ENCODE measurements around the gene GH2. TPM values are rescaled to one million over a fixed set of nuclear protein-coding genes. Genes with fewer than 3 reads are reported as not detected.
"Not testable (repeated sequence)": the region's sequence is repeated elsewhere in the genome, so short reads cannot be mapped to it uniquely, and the experiment has no call there.

GH2 gene
- total RNA-seq, 1 donor from 2014 or later, result not detected

DNA sequence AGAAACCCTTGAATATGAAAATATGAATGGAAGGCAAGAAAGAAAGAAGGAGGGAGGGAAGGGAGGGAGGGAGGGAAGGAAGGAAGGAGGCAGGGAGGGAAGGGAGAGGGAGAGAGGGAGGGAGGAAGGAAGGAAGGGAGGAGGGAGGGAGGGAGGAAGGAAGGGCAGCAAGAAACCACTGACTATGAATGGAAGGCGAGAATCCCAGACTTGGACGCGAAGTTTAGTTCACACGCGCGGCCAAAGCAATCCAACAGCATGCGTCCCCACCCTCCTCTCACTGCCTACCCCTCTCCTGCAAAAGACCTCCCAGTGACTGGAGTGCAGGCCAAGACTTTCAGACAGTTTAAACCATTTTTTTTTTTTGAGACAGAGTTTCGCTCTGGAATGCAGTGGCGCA is 31.3 kb downstream of the GH2 start:
- DNase-seq (no peak), ATAC-seq (ENCODE audit: poor library complexity) (no peak)
- intact Hi-C loops (cut with DNase I), result no loop called here

DNA sequence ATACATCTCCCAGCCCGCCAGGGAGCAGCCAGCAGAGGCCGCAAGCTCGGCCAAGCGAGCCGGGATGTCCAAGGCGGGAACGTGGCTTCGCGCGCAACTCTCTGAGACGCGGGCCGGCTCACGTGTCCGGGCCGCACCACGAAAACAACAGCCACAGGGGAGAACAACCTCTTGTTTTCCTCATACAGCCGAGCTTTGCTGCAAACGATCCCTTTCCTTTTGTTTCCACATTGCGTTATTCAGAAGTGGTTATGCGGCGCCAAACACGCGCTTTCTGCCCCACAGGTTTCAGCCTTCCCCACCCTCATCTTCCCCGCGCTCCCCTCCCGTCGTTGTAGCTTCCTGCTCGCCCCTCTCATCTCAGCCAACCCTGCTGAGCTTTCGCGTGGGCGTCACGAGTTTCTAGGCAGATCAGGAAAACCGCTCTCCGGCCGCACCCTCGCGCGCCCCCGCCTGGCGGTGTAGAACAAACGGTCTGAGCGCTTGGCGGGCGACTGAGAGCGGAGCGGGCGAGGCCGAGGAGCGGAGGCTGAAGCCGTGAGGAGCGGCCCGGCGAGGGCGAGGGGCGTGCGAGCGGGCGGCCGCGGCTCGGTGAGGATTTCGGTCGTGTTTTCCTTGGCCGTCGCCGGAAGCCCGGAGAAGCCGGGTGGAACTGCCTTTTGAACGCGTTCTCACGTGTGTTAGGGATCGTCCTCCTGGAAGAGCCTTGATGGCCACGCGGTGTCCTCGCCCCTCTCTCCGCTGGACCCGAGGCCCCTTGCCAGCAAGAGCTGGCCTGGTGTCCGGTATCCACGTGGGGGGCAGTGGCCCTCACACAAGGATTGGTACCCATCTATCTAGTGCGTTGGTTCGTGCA is 32.7 kb downstream of the GH2 start:
- DNase-seq, result peak; percentile 96
- intact Hi-C loops (cut with DNase I), result no loop called here
- peak; percentile 97 for ATAC-seq (ENCODE audit: poor library complexity)

DNA sequence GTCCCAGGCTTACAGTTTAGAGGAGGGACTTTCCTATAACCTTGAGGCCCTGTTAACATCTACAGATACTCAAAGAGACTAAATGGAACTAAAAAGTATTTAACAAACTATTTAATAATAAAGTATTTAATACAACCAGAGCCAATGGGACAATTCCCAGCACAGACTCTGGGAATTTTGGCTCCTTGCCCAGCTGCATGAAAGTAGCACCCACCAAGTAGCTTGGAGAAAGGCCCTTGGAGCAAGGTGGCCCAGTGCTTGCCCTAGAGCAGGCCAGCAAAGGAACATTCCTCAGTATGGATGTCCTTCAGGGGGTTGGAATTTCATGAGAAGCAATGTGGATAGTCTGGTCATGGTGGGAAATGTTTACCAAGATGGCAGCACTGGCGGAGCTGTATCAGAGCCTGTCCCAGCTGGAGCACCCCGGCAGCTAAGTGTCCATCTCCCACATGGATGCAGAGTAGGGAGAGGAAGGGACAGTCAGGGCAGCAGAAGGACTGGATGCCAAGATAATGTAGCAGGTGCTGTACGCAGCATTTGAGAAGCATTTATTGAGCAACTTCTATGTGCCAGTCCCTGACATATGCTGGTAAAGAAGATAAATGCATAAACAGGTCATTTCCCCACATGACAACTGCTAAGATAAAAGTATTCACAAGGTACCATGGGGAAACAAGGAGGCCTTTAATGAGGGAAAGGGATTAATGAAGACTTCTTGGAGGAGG is 34.1 kb downstream of the GH2 start:
- DNase-seq (no peak), ATAC-seq (ENCODE audit: poor library complexity) (no peak)
- intact Hi-C loops (cut with DNase I), result no loop called here

DNA sequence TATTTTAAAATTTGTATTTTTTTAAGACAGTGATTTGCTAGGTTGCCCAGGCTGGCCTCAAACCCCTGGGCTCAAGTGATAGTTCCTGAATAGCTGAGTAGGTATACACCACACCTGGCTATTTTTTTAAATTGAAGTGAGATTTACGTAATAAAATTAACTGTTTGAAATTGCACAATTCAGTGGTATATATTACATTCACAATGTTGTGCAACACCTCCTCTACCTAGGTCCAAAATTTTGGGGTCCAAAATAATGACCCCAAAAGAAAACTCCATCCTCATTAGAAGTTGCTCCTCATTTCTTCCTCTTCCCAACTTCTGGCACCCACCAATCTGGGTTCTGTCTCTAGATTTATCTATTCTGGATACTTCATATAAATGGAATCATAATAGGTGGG is 36.2 kb downstream of the GH2 start:
- intact Hi-C loops (cut with DNase I), result no loop called here
- ATAC-seq (ENCODE audit: poor library complexity) (no peak), DNase-seq (no peak)

DNA sequence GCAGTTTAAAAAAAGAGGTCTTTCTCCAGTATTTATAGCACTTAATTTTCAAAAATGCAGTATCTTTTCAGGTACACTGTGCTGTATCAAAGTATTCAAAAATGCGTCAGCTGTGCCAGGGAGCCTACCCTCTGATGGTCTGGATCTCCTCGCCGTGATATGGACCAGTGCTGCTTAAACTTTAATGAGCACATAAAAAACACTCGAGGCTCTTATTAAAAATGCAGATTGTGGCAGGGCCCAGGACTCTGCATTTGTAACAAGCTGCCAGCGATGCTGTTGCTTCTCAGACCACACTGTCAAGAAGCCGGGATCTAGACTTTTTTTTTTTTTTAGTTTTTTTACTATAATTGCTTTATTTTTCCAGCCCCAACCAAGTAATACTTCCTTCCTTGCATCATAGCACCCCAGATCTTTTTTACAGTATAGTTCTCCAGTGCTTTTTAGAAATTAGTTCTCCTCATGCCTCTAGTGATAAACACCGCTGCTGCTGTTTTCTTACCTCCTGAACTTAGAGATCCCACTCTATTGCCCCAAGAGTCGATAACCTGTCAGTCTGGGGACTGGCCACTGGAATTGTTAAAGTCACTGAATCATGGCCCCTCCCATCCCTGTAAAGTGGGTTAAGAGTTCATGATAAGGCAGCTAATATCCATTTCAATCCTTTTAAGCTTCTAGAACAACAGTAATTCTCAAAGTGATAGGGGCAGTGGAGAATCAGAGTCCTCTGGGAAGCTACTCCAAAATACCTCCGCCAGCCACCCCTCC is 37.6 kb downstream of the GH2 start:
- ATAC-seq (ENCODE audit: poor library complexity) (no peak), DNase-seq (no peak)
- intact Hi-C loops (cut with DNase I), result no loop called here

DNA sequence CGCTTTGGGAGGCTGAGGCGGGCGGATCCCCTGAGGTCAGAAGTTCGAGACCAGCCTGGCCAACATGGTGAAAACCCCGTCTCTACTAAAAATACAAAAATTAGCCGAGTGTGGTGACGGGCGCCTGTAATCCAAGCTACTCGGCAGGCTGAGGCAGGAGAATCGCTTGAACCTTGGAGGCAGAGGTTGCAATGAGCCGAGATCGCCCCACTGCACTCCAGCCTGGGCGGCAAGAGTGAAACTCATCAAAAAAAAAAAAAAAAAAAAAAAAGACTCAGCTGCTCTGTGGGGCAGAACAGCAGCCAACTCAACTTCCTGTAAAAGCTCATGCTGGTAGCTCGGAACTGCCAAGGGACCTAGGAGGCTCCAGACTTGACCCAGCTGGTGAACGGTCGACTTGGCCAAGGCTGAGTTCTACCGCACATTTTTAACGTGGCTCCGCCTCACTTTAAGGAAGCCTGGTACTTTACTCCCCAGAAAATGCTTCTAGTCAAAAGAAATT is 38.3 kb downstream of the GH2 start:
- intact Hi-C loops (cut with DNase I), result not testable (repeated sequence)
- peak; percentile 10 for ATAC-seq (ENCODE audit: poor library complexity)
- peak; percentile 76 for DNase-seq

DNA sequence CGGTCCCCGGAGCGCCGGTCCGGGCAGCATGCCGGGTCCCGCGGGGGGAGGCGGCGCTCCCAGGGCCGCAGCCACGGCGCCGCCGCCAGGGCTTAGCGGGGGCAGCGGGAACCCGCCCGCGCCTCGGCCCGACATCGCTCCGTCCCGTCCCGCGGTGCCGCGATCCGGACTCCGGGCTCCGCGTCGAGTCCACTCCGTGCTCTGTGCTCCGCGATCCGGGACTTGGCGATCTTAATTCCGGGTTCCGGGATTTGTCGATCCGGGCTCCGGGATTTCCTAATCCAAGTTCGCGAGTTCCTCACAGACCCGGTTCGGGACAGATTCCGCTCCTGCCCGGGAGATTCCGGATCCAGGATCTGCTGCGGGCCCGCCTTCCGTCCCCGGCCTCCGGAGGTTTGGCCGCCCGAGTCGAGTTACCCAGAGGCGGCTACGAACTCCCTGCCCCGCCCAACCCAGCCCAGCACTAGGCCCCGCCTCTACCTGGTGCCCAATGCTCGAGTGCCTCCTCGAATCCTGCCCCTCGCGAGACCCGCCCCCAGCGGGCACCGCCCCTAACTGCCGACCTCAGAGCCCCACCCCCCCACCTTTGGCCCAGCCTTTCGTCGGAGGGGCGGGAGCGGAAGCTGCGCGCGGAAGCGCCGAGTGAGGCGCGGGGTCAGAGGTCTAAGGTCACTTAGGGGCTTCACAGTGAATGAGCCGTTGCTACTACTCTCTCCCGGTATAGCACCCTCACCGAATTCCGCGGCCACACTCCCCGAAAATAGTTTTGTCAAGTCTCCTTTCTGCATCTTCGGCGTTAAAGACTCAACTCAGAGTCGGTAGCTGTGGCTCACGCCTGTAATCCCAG is 39.0 kb downstream of the GH2 start, which contains the start of gene SMARCD2:
SMARCD2 (minus strand) TSS at position 146 of the 847 bp plus-strand sequence; CDS start at position 135, 11 bp downstream.
- intact Hi-C loops (cut with DNase I), result no loop called here
- DNase-seq, result peak; percentile 99
- peak; percentile 83 for ATAC-seq (ENCODE audit: poor library complexity)

DNA sequence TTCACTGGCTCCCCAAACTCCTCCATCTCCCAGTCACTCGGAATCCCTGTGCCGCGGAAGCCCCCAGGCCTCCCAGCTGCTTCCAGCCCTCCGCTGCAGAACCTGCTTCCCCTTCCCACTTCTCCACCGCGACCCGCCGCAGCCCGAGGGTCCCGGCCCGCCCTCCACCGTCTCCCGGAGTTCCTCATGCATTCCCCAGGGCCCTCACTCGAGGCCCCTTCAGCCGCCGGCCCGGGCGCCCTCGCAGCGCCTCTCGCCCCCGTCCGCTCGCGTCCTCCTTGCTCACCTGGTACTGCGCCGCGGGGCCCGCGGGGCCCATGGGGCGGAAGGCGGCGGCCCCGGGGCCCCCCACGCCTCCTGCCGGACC is 39.6 kb downstream of the GH2 start:
- intact Hi-C loops (cut with DNase I), result no loop called here
- DNase-seq (peak; percentile 59), ATAC-seq (ENCODE audit: poor library complexity) (no peak)

DNA sequence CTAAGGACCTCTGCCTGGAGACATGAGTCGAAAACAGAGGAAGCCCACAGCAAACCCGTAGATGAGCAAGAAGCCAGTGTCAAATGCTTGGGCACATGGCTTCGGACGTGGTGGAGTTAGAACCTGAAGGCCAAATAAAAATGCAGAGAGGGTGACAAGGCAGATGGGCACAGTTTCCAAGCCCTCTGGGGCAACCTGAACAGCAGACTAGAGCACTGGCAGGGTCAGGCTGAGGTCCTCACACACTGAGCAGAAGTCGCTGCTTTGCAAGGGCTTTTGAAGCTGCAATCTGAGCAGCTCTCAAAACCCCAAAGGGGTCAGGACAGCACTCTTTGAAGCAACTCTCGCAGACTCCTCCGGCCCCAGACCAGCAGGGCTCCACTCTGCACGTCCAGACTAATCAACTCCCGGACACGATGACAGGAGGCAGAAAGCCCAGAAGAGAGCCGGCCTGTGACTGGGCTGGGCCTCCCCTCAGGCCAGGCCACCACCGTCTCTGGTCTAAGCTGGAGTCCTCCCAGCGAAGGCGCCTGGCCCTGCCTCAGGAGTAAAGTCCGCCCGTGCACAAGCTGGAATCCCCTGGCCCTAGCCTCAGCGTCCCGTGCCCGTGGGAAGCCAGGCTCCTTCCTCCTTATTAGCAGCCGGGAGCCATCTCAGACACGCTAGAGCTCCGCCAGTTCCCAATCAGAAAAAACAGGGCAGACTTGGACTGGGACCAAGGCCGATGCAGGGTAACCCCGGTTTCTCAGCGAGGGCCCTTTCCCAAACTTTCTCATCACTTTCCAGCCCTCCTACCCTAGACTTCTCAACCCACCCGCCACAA is 40.2 kb downstream of the GH2 start:
- peak; percentile 34 for ATAC-seq (ENCODE audit: poor library complexity)
- intact Hi-C loops (cut with DNase I), result no loop called here

DNA sequence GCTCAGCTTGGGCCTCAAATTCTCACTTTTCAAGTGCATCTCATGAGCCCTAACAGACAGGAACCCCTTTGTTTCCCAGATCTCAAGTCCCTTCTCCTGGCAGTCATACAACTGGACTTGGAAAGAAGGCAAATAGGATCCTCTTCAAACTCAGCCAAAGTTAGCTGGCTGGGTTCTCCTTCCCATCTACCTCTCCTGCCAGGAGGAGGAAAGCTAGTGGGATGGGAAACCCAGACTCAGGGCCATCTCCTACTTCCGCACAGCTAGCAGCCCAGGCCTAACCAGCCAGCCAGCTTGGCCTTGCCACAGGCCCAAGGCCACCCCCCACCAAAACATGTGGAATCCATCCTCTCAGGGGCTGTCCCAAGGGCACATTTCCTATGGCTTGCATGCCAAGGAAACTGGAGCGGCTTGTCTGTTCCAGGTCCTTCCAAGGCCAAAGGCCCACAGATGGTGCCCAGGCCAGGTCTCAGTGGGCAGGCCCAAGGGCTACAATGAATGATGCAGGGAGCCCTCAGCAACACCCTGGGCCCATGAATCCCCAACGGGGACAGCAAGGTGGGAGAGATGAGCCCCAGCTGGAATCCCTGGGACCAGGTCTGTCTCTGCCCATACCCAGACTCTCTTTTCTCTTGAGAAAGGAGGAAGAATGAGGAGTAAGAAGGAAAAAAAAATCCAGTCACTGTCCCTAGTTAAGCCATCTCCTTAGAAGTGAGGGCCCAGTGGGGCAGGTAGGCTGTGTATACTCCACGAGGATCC is 41.0 kb downstream of the GH2 start:
- DNase-seq, result peak; percentile 82
- ATAC-seq (ENCODE audit: poor library complexity), result no peak
- intact Hi-C loops (cut with DNase I), result no loop called here

More for the DNA sequence above, 40.2 kb downstream of the GH2 start:
- peak; percentile 87 for DNase-seq

DNA sequence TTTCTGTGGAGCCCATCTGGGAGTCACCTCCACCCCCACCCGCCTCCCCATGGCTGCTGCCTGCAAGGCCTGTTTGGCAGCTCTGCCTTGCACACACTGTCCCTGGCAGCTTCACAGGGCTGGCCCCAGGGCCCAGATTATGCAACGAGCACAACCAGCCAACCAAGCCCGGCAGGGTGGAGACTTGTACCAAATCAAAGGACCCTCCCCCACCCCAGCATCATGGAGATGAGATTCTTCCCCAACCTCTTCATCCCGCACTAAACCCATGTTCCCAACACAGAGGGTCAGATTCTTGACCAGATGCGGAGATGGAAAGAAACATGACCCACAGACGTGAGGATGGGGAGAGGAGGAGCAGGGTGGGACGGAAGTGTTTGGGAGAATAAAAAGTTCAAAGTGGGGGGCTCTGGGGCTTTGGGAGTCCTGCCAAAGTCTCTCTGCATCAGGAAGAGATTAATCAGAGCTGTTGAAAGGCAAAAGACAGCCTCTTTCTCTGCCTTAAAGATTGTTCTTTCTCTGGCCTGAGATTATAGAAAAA is 43.0 kb downstream of the GH2 start:
- ATAC-seq (ENCODE audit: poor library complexity), result peak; percentile 65
- intact Hi-C loops (cut with DNase I), result no loop called here
- DNase-seq, result peak; percentile 96

DNA sequence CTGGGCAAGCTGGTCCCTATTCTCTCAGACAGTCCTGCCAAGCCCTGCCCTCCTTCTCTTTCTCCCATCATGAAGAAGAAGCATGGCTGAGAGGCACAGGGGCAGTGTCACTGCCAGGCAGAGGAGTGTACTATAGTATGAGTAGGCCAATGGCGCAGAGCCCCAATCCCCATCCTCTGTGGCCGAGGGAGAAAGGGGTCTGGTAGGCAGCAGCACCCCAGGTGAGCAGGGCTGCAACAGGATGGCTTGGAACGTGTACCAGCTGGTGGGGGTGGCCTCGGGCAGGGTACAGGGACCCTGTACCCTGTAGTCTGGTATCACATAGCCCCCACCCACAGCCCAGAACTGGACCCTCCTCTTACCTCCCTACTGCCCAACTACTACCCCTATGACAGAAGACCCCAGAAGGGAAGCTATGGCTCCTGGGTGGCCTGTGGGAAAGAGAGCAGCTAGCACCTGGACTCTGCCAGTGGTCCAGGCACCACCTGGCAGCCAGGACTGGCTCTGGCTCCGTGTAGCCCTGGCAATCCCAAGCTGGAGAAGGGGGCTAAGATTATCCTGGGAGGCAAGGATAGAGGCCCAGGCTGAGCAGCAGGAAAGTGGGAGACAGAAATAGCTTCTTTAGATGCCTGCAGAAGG is 43.7 kb downstream of the GH2 start:
- ATAC-seq (ENCODE audit: poor library complexity) (no peak), DNase-seq (no peak)
- intact Hi-C loops (cut with DNase I), result no loop called here

DNA sequence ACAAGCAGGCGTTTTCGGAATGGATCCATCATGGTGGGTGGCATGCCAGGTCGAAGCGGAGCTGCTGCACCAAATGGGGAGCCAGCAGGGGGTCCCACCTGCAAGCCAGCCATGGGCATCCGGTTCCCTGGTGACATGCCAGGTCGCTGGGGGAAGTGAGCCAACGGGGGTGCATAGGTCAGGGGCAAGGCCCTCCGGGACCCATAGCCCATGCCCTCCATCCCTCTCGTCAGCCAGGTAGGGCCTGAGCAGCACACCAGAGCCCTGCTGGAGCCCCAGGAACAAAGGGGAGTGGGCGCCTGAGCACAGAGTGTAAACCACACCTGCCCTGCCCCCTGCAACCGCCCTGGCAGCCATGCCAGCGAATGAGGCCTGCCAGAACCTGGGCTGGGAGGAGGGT is 44.3 kb downstream of the GH2 start:
- DNase-seq (no peak), ATAC-seq (ENCODE audit: poor library complexity) (no peak)
- intact Hi-C loops (cut with DNase I), result no loop called here

DNA sequence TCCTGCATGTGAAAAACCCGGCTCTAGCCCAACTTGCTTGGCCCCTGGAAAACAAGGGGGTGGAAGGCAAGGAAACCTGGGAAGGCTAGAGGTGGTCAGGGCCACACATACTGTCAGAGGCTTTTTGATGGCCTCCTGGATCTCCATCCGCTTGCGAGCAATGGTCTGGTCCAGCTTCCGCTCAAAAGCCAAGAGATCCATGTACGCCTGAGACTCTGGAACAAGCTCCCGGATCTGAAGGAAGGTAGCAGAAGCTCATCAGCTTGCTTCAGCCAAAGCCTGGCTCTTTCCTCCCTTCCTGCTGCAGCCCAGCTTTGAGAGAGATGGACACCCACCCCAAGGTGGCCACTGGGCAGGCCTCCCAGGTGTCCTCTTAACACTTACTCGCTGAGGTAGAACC is 44.9 kb downstream of the GH2 start:
- DNase-seq, result no peak
- intact Hi-C loops (cut with DNase I), result no loop called here

DNA sequence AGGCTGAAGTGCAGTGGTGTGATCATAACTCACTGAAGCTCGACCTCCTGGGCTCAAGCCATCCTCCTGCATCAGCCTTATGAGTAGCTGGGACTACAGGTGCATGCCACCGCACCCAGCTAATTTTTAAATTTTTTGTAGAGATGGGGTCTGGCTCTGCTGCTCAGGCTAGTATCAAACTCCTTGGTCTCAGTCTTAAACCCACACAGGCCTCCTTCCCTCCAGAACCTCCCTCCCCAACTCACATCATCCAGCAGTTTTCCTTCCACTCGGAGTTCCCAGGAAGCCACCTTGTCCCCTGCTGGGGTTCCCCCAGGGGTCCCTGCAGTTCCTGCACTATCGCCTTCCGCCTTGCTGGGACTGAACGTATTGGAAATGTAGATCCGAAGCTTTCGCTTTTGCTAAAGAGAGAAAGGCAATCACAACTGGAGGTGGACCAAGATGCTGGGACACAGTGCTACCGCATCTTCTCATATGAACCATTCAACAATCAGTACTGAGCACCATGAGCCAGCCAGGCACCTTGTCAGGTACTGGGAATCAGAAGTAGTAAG is 46.5 kb downstream of the GH2 start:
- intact Hi-C loops (cut with DNase I), result no loop called here
- no peak for DNase-seq
- no peak for ATAC-seq (ENCODE audit: poor library complexity)

More for the DNA sequence above, 44.9 kb downstream of the GH2 start:
- no peak for ATAC-seq (ENCODE audit: poor library complexity)

Data from Right ventricle myocardium superior (tissue), 1 donor.